CD4-positive, alpha-beta memory T cell (primary cell): ENCODE data around the gene PAX2. TPM values are rescaled to one million over a fixed set of nuclear protein-coding genes. Genes with fewer than 3 reads are reported as not detected.

ENCODE experiments used
- CTCF ChIA-PET: fragments of 350-600 bp; sonication (Branson Sonifier 250); formaldehyde crosslinking; loops from one replicate; lab custom pipeline; 2021; ENCODE audit warnings: inconsistent platforms; ENCODE audit not compliant: partially characterized antibody; lab: Charles Lee
- POLR2A ChIA-PET: fragments of 350-600 bp; sonication (Branson Sonifier 250); formaldehyde crosslinking; loops from one replicate; lab custom pipeline; 2021; ENCODE audit not compliant: partially characterized antibody; lab: Charles Lee
- DNase-seq, 5 donors: peaks; one replicate each; pipeline versions ENCODE4 v3.0.0 to v3.0.0-alpha.2; 2020 to 2022; ENCODE audit warnings: mixed read lengths in 1 of 5
- H3K27ac ChIP-seq: one replicate; pipeline ENCODE4 v1.7.0; 2013; ENCODE audit warnings: low read depth, low read length
- H3K27me3 ChIP-seq: 2 replicates; pipeline ENCODE4 v1.7.0; 2013; ENCODE audit warnings: mild to moderate bottlenecking, low read length, moderate library complexity; ENCODE audit not compliant: insufficient read depth
- H3K36me3 ChIP-seq: 2 replicates; pipeline ENCODE4 v1.7.0; 2013; ENCODE audit warnings: mild to moderate bottlenecking, low read length, moderate library complexity; ENCODE audit not compliant: insufficient read depth
- H3K4me1 ChIP-seq: 2 replicates; pipeline ENCODE4 v1.7.0; 2013; ENCODE audit warnings: mild to moderate bottlenecking, low read length, moderate library complexity; ENCODE audit not compliant: insufficient read depth
- H3K4me3 ChIP-seq, 2 donors: one replicate each; pipeline ENCODE4 v1.7.0; 2013; ENCODE audit warnings: low read length in 2 of 2, mild to moderate bottlenecking in 1 of 2
- H3K9me3 ChIP-seq, 2 donors: one replicate each; pipeline ENCODE4 v1.7.0; 2013; ENCODE audit warnings: low read length in 2 of 2, control low read depth in 1 of 2; ENCODE audit not compliant: control insufficient read depth in 1 of 2
- H3K27ac Mint-ChIP-seq, 7 donors: one replicate each; pipeline ENCODE4 v1.8.0; 2020 to 2021; ENCODE audit warnings: mixed read lengths in 7 of 7, mild to moderate bottlenecking in 6 of 7, inconsistent platforms in 3 of 7, moderate library complexity in 3 of 7
- H3K27me3 Mint-ChIP-seq, 2 donors: one replicate each; pipeline ENCODE4 v1.8.0; 2020 to 2021; ENCODE audit warnings: mixed read lengths in 2 of 2
- H3K36me3 Mint-ChIP-seq, 2 donors: one replicate each; pipeline ENCODE4 v1.8.0; 2020 to 2021; ENCODE audit warnings: mixed read lengths in 2 of 2, inconsistent platforms in 1 of 2, mild to moderate bottlenecking in 1 of 2
- H3K4me1 Mint-ChIP-seq, 4 donors: one replicate each; pipeline ENCODE4 v1.8.0; 2020 to 2021; ENCODE audit warnings: mixed read lengths in 4 of 4, mild to moderate bottlenecking in 1 of 4
- H3K4me3 Mint-ChIP-seq, 8 donors: one replicate each; pipeline ENCODE4 v1.8.0; 2020 to 2021; ENCODE audit warnings: mixed read lengths in 8 of 8, mild to moderate bottlenecking in 7 of 8, moderate library complexity in 6 of 8, inconsistent platforms in 3 of 8
- H3K9me3 Mint-ChIP-seq, 8 donors: one replicate each; pipeline ENCODE4 v1.8.0; 2020 to 2021; ENCODE audit warnings: mixed read lengths in 8 of 8, mild to moderate bottlenecking in 5 of 8, inconsistent platforms in 3 of 8, moderate library complexity in 1 of 8
- intact Hi-C: fragments of 100-400 bp; cut with micrococcal nuclease; formaldehyde crosslinking; loops from one replicate; pipeline ENCODE4 v1.15.1; 2023
- polyA plus RNA-seq, 2 donors: library from polyadenylated mRNA; unstranded; fragments of 300-500 nt; fragmentation: Illumina TruSeq; gene quantifications; one replicate each; pipeline ENCODE4 v1.2.3, GENCODE V29; 2021
- total RNA-seq, 2 experiments: library from RNA; stranded (reverse); gene quantifications; one replicate each; pipeline ENCODE4 v1.2.3, GENCODE V29; 2021

The PAX2 gene
- total and polyA plus RNA-seq, 4 experiments from 2014 or later = not detected

- peaks cover 0 to 2% (median 0%) of the 10 kb centered on the region in 8 donors for H3K9me3 Mint-ChIP-seq
- no peaks in the 10 kb centered on the region for H3K36me3 Mint-ChIP-seq
- Histone ChIP-seq H3K27me3 (peaks cover 43% of the 10 kb centered on the region), H3K36me3 (no peaks in the 10 kb centered on the region), H3K4me1 (peaks cover 29% of the 10 kb centered on the region), H3K27ac (no peak overlapping the region), H3K4me3 (no peak overlapping the region), H3K9me3 (no peaks in the 10 kb centered on the region)
- H3K27ac Mint-ChIP-seq = peak overlapping the region in 1 of 7 donors; percentile 8
- intact Hi-C loops = no loop called here
- H3K4me1 Mint-ChIP-seq = peaks cover 14 to 41% (median 24%) of the 10 kb centered on the region in 4 donors
- peaks cover 55 to 64% of the 10 kb centered on the region in 2 donors for H3K27me3 Mint-ChIP-seq
- no peak for DNase-seq
- ChIA-PET CTCF (no interaction called here), POLR2A (no interaction called here)
- peak overlapping the region in 7 of 8 donors; percentile 3 to 90 (median 74) for H3K4me3 Mint-ChIP-seq
These were observed 85.3 kb downstream of the PAX2 start for GRCh38 chr10:100830728-100831111.

DNA sequence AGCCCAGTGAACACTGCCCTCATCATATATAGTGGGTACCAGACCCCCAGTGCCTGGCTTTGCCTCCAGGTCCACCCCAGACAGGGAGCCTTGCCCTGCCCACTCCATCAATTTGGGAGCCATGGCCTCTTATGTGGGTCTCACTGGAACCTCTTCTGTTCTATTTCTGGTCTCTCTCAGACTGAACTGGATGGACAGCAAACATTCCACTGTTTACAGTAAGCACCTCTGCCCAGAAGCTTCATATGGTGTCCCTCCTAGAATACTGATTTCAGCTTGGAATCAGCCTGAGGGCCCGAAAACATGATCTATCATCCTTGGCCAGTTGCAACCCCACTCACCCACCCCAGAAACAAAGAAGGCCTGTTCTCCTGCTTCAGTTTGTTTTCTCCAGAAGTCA lies 86.4 kb downstream of the PAX2 start:
- ChIA-PET CTCF (interaction anchor here (0.9 kb wide), 1 partner anchor 10 kb away, joined by 4 read pairs; no protein-coding TSS in a partner anchor), POLR2A (no interaction called here)
- Histone ChIP-seq H3K27me3 (peaks cover 41% of the 10 kb centered on the region), H3K4me1 (peaks cover 29% of the 10 kb centered on the region), H3K36me3 (no peaks in the 10 kb centered on the region), H3K4me3 (no peak overlapping the region), H3K9me3 (no peaks in the 10 kb centered on the region), H3K27ac (no peak overlapping the region)
- peaks cover 0 to 2% (median 0%) of the 10 kb centered on the region in 8 donors for H3K9me3 Mint-ChIP-seq
- intact Hi-C loops = no loop called here
- peak overlapping the region in 1 of 8 donors; percentile 21 for H3K4me3 Mint-ChIP-seq
- H3K36me3 Mint-ChIP-seq = no peaks in the 10 kb centered on the region
- no peak for DNase-seq
- peaks cover 14 to 37% (median 24%) of the 10 kb centered on the region in 4 donors for H3K4me1 Mint-ChIP-seq
- peaks cover 53 to 59% of the 10 kb centered on the region in 2 donors for H3K27me3 Mint-ChIP-seq
- no peak overlapping the region for H3K27ac Mint-ChIP-seq

DNA sequence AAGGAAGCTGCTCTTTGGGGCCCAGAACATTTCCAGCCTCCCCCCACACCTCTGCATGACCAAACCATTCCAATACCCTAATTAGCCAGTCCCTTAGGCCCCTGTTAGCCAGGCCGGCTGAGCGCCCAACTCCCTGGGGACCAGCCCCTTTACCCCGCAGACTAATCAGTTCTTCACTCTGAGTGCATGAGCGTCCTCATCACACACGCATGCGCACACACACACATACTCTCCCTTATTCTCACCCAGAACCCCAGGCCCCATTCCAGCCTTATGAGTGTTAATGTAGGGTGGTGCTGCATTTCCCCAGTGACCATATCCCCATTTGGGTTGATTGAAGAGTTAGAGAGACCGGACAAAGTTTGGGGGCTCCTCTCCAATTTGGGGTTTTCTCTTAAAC lies 90.4 kb downstream of the PAX2 start:
- no peaks in the 10 kb centered on the region for H3K36me3 Mint-ChIP-seq
- H3K36me3 ChIP-seq = no peaks in the 10 kb centered on the region
- ChIA-PET CTCF (no interaction called here), POLR2A (no interaction called here)
- H3K9me3 Mint-ChIP-seq = no peaks in the 10 kb centered on the region
- H3K4me3 ChIP-seq = no peak overlapping the region
- intact Hi-C loops = no loop called here
- H3K9me3 ChIP-seq = no peaks in the 10 kb centered on the region
- H3K4me3 Mint-ChIP-seq = no peak overlapping the region
- DNase-seq = no peak
- H3K4me1 Mint-ChIP-seq = peaks cover 0 to 5% (median 0%) of the 10 kb centered on the region in 4 donors
- H3K27me3 Mint-ChIP-seq = peaks cover 33 to 34% of the 10 kb centered on the region in 2 donors
- H3K27ac ChIP-seq = no peak overlapping the region
- no peak overlapping the region for H3K27ac Mint-ChIP-seq
- H3K4me1 ChIP-seq = no peaks in the 10 kb centered on the region
- H3K27me3 ChIP-seq = peaks cover 15% of the 10 kb centered on the region

GRCh38 chr10:100836891-100837290 lies 91.5 kb downstream of the PAX2 start:
- intact Hi-C loops = no loop called here
- CTCF ChIA-PET = no interaction called here

DNA sequence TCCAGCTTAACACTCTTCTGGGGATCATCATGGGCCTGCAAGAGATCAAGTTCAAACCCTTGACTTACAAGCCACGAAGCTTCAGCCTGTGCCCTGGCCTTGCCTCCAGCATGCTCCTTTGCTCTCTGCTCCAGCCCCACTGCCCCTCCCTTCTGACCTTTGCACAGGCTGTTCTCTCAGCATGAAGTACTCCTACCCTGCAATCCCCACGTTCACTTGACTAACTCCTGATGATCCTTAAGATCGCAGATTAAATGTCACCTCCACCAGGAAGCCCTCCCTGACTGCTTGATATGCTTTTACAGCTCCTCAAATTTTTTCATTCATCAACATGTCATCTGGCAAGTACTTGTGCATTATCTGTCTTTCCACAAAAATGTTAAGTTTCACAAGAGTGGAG lies 91.9 kb downstream of the PAX2 start:
- no peaks in the 10 kb centered on the region for H3K36me3 Mint-ChIP-seq
- no peak overlapping the region for H3K27ac Mint-ChIP-seq
- H3K4me3 Mint-ChIP-seq = no peak overlapping the region
- H3K36me3 ChIP-seq = no peaks in the 10 kb centered on the region
- ChIA-PET POLR2A (no interaction called here), CTCF (no interaction called here)
- H3K9me3 Mint-ChIP-seq = peaks cover 0 to 2% (median 0%) of the 10 kb centered on the region in 8 donors
- no peak for DNase-seq
- no peaks in the 10 kb centered on the region for H3K4me1 ChIP-seq
- H3K4me1 Mint-ChIP-seq = no peaks in the 10 kb centered on the region
- no peak overlapping the region for H3K27ac ChIP-seq
- peaks cover 6% of the 10 kb centered on the region for H3K27me3 ChIP-seq
- no peaks in the 10 kb centered on the region for H3K9me3 ChIP-seq
- intact Hi-C loops = no loop called here
- peaks cover 23 to 27% of the 10 kb centered on the region in 2 donors for H3K27me3 Mint-ChIP-seq
- no peak overlapping the region for H3K4me3 ChIP-seq

More at GRCh38 chr10:100836891-100837290, 91.5 kb downstream of the PAX2 start:
- H3K4me1 Mint-ChIP-seq = no peaks in the 10 kb centered on the region
- Histone ChIP-seq H3K36me3 (no peaks in the 10 kb centered on the region), H3K27ac (no peak overlapping the region), H3K4me1 (no peaks in the 10 kb centered on the region), H3K27me3 (peaks cover 7% of the 10 kb centered on the region), H3K4me3 (no peak overlapping the region), H3K9me3 (no peaks in the 10 kb centered on the region)
- POLR2A ChIA-PET = no interaction called here
- peaks cover 26 to 30% of the 10 kb centered on the region in 2 donors for H3K27me3 Mint-ChIP-seq
- H3K36me3 Mint-ChIP-seq = no peaks in the 10 kb centered on the region
- no peak for DNase-seq
- no peak overlapping the region for H3K27ac Mint-ChIP-seq
- peaks cover 0 to 2% (median 0%) of the 10 kb centered on the region in 8 donors for H3K9me3 Mint-ChIP-seq
- no peak overlapping the region for H3K4me3 Mint-ChIP-seq

DNA sequence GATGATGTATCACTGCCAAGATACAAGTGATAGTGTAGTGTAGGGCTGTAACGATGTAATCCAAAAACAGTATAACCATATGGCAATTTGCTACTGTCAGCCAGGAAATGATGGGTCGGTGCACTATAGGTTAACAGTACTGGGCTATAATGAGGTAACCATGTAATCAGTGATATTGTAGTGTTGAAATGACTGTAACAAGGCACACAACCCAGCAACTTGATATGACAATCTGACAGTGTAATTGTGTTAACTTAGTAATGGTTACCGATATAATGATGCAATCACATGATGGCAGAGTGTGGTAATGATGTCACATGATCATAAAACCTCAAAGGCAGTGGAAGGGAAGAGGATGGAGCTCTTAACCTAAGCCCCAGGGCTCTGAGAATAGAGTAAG lies 93.6 kb downstream of the PAX2 start:
- Histone ChIP-seq H3K4me1 (no peaks in the 10 kb centered on the region), H3K27me3 (no peaks in the 10 kb centered on the region), H3K9me3 (no peaks in the 10 kb centered on the region), H3K36me3 (no peaks in the 10 kb centered on the region), H3K4me3 (no peak overlapping the region), H3K27ac (no peak overlapping the region)
- H3K4me3 Mint-ChIP-seq = no peak overlapping the region
- intact Hi-C loops = no loop called here
- DNase-seq = no peak
- H3K27me3 Mint-ChIP-seq = peaks cover 12 to 18% of the 10 kb centered on the region in 2 donors
- POLR2A ChIA-PET = interaction anchor here (1.5 kb wide), 1 partner anchor 9 kb away, joined by 3 read pairs; no protein-coding TSS in a partner anchor
- no peaks in the 10 kb centered on the region for H3K4me1 Mint-ChIP-seq
- H3K9me3 Mint-ChIP-seq = peaks cover 0 to 2% (median 0%) of the 10 kb centered on the region in 8 donors
- no peak overlapping the region for H3K27ac Mint-ChIP-seq
- H3K36me3 Mint-ChIP-seq = no peaks in the 10 kb centered on the region
- CTCF ChIA-PET = no interaction called here

DNA sequence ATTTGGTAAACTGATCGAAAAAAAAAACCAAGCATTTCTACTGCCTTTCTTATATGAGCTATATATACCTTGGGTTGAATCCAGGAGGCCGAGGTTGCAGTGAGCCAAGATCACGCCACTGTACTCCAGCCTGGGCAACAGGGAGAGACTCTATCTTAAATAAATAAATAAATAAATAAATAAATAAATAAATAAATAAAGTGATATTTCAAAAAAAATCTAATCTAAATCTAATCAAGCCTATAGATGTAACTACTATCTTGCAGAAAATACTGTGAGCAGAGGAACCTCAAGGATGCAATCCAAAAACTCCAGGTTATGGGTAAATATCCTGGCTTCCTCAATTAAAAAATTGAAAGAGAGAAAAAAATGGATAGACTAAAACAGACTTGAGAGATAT lies 96.1 kb downstream of the PAX2 start:
- Mint-ChIP-seq H3K27me3 (peaks cover 9 to 12% of the 10 kb centered on the region in 2 donors), H3K4me3 (no peak overlapping the region), H3K27ac (no peak overlapping the region), H3K36me3 (no peaks in the 10 kb centered on the region), H3K9me3 (peaks cover 0 to 2% (median 0%) of the 10 kb centered on the region in 8 donors), H3K4me1 (no peaks in the 10 kb centered on the region)
- Histone ChIP-seq H3K27ac (no peak overlapping the region), H3K4me1 (no peaks in the 10 kb centered on the region), H3K4me3 (no peak overlapping the region), H3K9me3 (no peaks in the 10 kb centered on the region), H3K27me3 (no peaks in the 10 kb centered on the region), H3K36me3 (no peaks in the 10 kb centered on the region)
- intact Hi-C loops = no loop called here
- POLR2A ChIA-PET = no interaction called here
- CTCF ChIA-PET = interaction anchor here (0.7 kb wide), 1 partner anchor 10 kb away, joined by 4 read pairs; no protein-coding TSS in a partner anchor
- no peak for DNase-seq
